Lower lobe of right lung (tissue), 2 donors: ENCODE data around the gene RNF213. TPM values are rescaled to one million over a fixed set of nuclear protein-coding genes. Genes with fewer than 3 reads are reported as not detected.

ENCODE experiments used
- ATAC-seq, 2 donors: fragments of 200-7000 bp; cut with Tn5 transposase; one replicate each; pipeline ENCODE4 v1.9.1; 2020 to 2022; ENCODE audit warnings: mild to moderate bottlenecking in 2 of 2, moderate library complexity in 2 of 2
- DNase-seq: peaks from one replicate; pipeline ENCODE4 v3.0.0-alpha.2; 2020
- H3K27ac ChIP-seq: fragments of 200-600 bp; one replicate; pipeline ENCODE4 v1.8.0; 2022
- H3K27me3 ChIP-seq: fragments of 200-600 bp; one replicate; pipeline ENCODE4 v1.8.0; 2022; ENCODE audit warnings: low read depth
- H3K36me3 ChIP-seq: fragments of 200-600 bp; one replicate; pipeline ENCODE4 v1.8.0; 2022; ENCODE audit warnings: mild to moderate bottlenecking
- H3K4me1 ChIP-seq: fragments of 200-600 bp; one replicate; pipeline ENCODE4 v1.8.0; 2022
- H3K4me3 ChIP-seq: fragments of 200-600 bp; one replicate; pipeline ENCODE4 v1.8.0; 2022; ENCODE audit warnings: mild to moderate bottlenecking
- H3K9me3 ChIP-seq: fragments of 200-600 bp; one replicate; pipeline ENCODE4 v1.8.0; 2022
- intact Hi-C: fragments of 100-400 bp; cut with DNase I; formaldehyde crosslinking; loops from one replicate; pipeline ENCODE4 v1.11.0; 2022
- total RNA-seq: library from RNA; stranded (reverse); fragmentation: NEBNext Ultra II Directional; extraction: Animal tissue kit (Norgen Biotek cat#: 25700); gene quantifications from one replicate; pipeline ENCODE4 v1.2.1, GENCODE V29; 2021
- TF ChIP-seq, protein P1 (sequence below): fragments of 200-600 bp; IDR thresholded peaks from one replicate; pipeline ENCODE4 v1.8.0; 2022; ENCODE audit warnings: antibody characterized with exemption, mild to moderate bottlenecking
- donor health status: DM: no; HTN: yes; CAD: no; lungs with severe emphysema.

Gene RNF213
- total RNA-seq, 1 donor from 2014 or later, result 300 TPM

DNA sequence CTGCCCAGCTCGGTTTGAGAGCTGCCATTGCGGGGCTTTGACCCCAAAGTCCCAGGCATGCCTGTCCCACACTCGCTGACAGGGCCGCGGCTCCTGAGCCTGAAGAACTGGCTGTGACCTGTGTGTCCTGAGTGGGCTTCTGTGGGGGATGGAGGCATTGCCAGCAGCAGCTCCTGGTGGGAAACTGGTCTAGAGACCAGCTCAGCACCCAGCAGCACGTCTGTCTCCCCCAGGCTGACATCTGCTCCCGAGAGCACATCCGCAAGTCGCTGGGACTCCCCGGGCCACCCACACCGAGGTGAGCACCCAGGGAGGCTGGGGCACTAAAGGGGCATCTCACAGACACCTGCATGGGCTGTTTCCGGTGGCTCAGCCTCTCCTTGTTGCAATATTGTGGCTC lies 167.7 kb downstream of the RNF213 start:
- TF ChIP-seq, protein P1, sequence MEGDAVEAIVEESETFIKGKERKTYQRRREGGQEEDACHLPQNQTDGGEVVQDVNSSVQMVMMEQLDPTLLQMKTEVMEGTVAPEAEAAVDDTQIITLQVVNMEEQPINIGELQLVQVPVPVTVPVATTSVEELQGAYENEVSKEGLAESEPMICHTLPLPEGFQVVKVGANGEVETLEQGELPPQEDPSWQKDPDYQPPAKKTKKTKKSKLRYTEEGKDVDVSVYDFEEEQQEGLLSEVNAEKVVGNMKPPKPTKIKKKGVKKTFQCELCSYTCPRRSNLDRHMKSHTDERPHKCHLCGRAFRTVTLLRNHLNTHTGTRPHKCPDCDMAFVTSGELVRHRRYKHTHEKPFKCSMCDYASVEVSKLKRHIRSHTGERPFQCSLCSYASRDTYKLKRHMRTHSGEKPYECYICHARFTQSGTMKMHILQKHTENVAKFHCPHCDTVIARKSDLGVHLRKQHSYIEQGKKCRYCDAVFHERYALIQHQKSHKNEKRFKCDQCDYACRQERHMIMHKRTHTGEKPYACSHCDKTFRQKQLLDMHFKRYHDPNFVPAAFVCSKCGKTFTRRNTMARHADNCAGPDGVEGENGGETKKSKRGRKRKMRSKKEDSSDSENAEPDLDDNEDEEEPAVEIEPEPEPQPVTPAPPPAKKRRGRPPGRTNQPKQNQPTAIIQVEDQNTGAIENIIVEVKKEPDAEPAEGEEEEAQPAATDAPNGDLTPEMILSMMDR, result no peak
- Histone ChIP-seq H3K27me3 (no peaks in the 10 kb centered on the region), H3K4me3 (no peak overlapping the region), H3K36me3 (peaks cover 18% of the 10 kb centered on the region), H3K9me3 (no peaks in the 10 kb centered on the region), H3K4me1 (peaks cover 7% of the 10 kb centered on the region), H3K27ac (no peak overlapping the region)
- DNase-seq (peak; percentile 40), ATAC-seq (no peak)
- intact Hi-C loops, result loop anchor here (10.0 kb wide), 1 partner anchor 146 kb away; no protein-coding TSS in a partner anchor

DNA sequence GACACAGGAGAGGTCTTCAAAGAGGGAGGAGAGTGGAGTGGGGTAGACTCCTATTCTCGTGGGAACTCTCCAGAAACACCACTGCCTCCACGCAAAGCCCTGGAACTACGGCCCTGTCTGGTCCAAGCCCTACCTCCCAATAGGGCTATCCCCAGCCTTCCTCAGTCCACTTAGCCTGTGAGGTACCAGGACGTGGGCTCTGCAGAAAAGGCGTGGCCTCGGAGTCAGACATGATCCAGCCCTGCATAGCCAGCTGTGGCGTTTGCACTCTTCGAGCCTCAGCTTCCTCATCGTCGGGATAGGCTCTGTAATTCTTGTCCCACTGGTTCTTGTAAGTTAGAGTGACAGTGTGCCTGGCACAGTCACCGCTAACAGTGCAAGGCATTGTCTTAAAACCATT lies 168.1 kb downstream of the RNF213 start:
- H3K4me1 ChIP-seq, result peaks cover 7% of the 10 kb centered on the region
- DNase-seq (no peak), ATAC-seq (no peak)
- H3K27ac ChIP-seq, result no peak overlapping the region
- H3K36me3 ChIP-seq, result peaks cover 18% of the 10 kb centered on the region
- no peaks in the 10 kb centered on the region for H3K9me3 ChIP-seq
- intact Hi-C loops, result loop anchor here (10.0 kb wide), 1 partner anchor 146 kb away; no protein-coding TSS in a partner anchor
- no peaks in the 10 kb centered on the region for H3K27me3 ChIP-seq
- TF ChIP-seq, protein P1, result no peak
- H3K4me3 ChIP-seq, result no peak overlapping the region

DNA sequence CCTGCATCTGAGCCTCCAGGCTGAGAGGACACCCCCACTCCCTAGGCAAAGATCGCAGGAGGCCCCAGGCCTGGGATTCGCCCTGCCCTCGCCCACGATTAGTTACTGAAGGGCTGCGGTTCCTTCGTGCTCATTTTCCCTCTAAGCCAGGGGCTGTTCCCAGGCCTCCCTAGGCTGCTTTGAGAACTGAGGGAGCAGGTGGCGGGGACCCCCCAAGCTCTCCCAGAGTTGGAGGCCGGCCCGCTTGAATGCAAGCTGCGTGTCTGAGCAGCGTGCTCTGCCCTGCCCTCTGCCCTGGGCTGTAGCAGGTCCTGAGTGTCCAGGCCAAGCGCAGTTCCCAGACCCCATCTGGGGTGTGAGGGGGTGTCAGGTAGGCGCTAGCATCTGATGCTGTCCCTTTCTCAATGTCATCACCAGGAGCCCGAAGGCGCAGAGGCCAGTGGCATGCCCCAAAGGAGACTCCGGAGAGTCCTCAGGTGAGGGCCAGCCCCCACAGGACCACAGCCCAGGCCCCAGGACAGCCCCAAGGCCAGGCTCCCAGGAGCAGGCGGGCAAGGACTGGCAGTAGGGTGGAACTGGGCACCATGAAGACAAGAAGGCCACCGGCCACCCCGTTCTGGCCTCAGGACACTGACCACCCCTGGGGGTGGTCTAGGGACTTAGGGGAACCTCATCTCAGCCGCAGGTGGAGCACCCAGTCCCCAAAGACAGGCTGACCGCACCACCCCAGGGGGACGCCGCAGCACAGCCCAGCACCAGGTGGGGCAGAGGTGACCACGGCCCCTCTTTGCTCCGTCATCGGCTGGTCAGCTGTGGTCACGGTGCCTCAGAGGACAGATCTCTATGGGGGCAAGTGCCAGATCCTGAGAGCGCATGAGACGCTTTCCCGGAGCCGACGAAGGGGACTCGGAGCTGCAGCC lies 169.0 kb downstream of the RNF213 start:
- no peak overlapping the region for H3K4me3 ChIP-seq
- intact Hi-C loops, result loop anchor here (10.0 kb wide), 1 partner anchor 145 kb away; no protein-coding TSS in a partner anchor
- peaks cover 18% of the 10 kb centered on the region for H3K36me3 ChIP-seq
- ATAC-seq (no peak), DNase-seq (no peak)
- no peak overlapping the region for H3K27ac ChIP-seq
- H3K27me3 ChIP-seq, result no peaks in the 10 kb centered on the region
- TF ChIP-seq, protein P1, result no peak
- peaks cover 7% of the 10 kb centered on the region for H3K4me1 ChIP-seq
- no peaks in the 10 kb centered on the region for H3K9me3 ChIP-seq

DNA sequence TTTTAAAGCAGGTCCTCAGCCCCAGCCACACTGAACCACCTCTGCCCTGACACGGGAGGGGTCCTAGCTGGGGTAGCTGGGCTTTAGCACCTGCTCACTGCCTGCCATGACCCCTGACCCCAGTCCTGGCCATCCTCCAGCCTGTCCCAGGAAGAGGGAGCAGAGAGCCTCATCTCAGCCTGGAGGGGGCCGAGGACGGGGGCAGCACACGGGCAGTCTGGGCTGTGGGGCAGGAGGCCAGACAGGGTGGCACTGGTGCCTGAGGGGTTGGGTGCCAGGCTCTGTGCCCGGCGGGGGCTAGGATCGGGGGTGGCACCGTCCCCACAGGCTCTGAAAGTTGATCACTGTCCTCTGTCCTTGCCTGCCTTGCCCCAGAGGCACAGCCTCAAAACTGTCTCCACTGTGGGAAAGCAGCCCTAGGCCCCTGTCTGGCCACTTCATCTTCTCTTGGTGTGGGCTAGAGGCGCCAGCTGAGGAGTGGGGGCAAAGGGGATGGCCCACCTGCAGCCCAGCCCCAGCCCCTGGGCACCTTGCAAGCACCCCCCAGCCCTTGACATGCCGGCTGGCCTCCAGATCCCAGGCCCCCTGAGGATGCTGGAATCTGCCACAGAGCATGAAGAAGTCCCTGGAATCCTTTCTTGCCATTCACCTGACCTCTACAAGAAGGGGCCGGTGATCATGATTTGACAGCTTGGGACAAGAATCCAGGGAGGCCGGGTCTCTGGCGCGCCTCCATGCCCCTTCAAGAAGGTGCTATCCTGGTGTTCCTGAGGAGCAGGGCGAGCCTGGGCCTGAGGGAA lies 170.0 kb downstream of the RNF213 start:
- peak; percentile 42 for DNase-seq
- Histone ChIP-seq H3K27me3 (no peaks in the 10 kb centered on the region), H3K9me3 (no peaks in the 10 kb centered on the region), H3K4me3 (no peak overlapping the region), H3K36me3 (peaks cover 18% of the 10 kb centered on the region), H3K4me1 (peaks cover 7% of the 10 kb centered on the region), H3K27ac (no peak overlapping the region)
- TF ChIP-seq, protein P1, result no peak
- intact Hi-C loops, result no loop called here
- no peak for ATAC-seq
